Psoas muscle (tissue), 8 donors: ENCODE data around the gene TRIM41. TPM values are rescaled to one million over a fixed set of nuclear protein-coding genes. Genes with fewer than 3 reads are reported as not detected.
"Not testable (repeated sequence)": the region's sequence is repeated elsewhere in the genome, so short reads cannot be mapped to it uniquely, and the experiment has no call there.

Experiments
- ATAC-seq, 4 donors: fragments of 200-7000 bp; cut with Tn5 transposase; one replicate each; pipeline ENCODE4 v1.9.1; 2020; ENCODE audit warnings: moderate library complexity in 3 of 4, mild to moderate bottlenecking in 2 of 4
- DNase-seq, 2 donors: peaks; one replicate each; pipeline ENCODE4 v3.0.0-alpha.2; 2020
- H3K27ac ChIP-seq: fragments of 200-600 bp; one replicate; pipeline ENCODE4 v1.8.0; 2022
- H3K27me3 ChIP-seq, 3 donors: fragments of 200-600 bp in 1 of 3; one replicate each; pipeline versions ENCODE4 v1.6.1 to v1.8.0; 2013 to 2022; ENCODE audit warnings: low read length in 2 of 3, mild to moderate bottlenecking in 2 of 3, moderate library complexity in 1 of 3; ENCODE audit not compliant: insufficient read depth in 3 of 3
- H3K36me3 ChIP-seq, 2 donors: fragments of 200-600 bp in 1 of 2; one replicate each; pipeline versions ENCODE4 v1.6.1 to v1.8.0; 2013 to 2022; ENCODE audit warnings: low read depth in 1 of 2, mild to moderate bottlenecking in 1 of 2, moderate library complexity in 1 of 2; ENCODE audit not compliant: insufficient read depth in 1 of 2
- H3K4me1 ChIP-seq: fragments of 200-600 bp; one replicate; pipeline ENCODE4 v1.8.0; 2022
- H3K4me3 ChIP-seq: fragments of 200-600 bp; one replicate; pipeline ENCODE4 v1.8.0; 2022; ENCODE audit warnings: mild to moderate bottlenecking
- H3K9me3 ChIP-seq: fragments of 200-600 bp; one replicate; pipeline ENCODE4 v1.8.0; 2022
- WGBS, 3 donors: extraction: QIAGEN DNeasy Blood & Tissue Kit; methylation state at CpG; one replicate each; pipeline versions ENCODE4 v1.1.6 to v1.1.7; 2013; 5-methylcytosine and 5-hydroxymethylcytosine counted together
- intact Hi-C, 2 donors: fragments of 100-400 bp; cut with DNase I; formaldehyde crosslinking; loops; one replicate each; pipeline versions ENCODE4 v1.11.0 to v1.14.2; 2022
- polyA plus RNA-seq, 3 donors: library from polyadenylated mRNA; stranded (reverse); fragments of 200-250 nt; gene quantifications; one replicate each; pipeline ENCODE4 v1.2.3, GENCODE V29; 2013
- total RNA-seq, 4 donors: library from RNA; stranded (reverse); fragmentation: NEBNext Ultra II Directional in 2 of 4; extraction: Animal tissue kit (Norgen Biotek cat#: 25700) in 2 of 4; gene quantifications; one replicate each; pipeline versions ENCODE4 v1.2.1 to v1.2.4, GENCODE V29; 2021 to 2023
- TF ChIP-seq, protein P1 (sequence below): fragments of 200-600 bp; IDR thresholded peaks from one replicate; pipeline ENCODE4 v1.8.0; 2022; ENCODE audit warnings: antibody characterized with exemption
- donor health status: healthy with polysubstance abuse.
- donor health status: DM: no; HTN: no; CAD: no; lungs with moderate emphysema.
- donor health status: Bipolar disorder and iron deficiency.
- donor health status: healthy.
- donor health status: DM: yes; HTN: yes; CAD: no.
- donor health status: DM: no; HTN: no; CAD: no.
- donor health status: DM: no; HTN: no; CAD: no.
- donor health status: DM: yes; HTN: yes; CAD: no.

The TRIM41 gene
- total and polyA plus RNA-seq, 7 donors: 12.5 to 44.0 (median 30.3) TPM

DNA sequence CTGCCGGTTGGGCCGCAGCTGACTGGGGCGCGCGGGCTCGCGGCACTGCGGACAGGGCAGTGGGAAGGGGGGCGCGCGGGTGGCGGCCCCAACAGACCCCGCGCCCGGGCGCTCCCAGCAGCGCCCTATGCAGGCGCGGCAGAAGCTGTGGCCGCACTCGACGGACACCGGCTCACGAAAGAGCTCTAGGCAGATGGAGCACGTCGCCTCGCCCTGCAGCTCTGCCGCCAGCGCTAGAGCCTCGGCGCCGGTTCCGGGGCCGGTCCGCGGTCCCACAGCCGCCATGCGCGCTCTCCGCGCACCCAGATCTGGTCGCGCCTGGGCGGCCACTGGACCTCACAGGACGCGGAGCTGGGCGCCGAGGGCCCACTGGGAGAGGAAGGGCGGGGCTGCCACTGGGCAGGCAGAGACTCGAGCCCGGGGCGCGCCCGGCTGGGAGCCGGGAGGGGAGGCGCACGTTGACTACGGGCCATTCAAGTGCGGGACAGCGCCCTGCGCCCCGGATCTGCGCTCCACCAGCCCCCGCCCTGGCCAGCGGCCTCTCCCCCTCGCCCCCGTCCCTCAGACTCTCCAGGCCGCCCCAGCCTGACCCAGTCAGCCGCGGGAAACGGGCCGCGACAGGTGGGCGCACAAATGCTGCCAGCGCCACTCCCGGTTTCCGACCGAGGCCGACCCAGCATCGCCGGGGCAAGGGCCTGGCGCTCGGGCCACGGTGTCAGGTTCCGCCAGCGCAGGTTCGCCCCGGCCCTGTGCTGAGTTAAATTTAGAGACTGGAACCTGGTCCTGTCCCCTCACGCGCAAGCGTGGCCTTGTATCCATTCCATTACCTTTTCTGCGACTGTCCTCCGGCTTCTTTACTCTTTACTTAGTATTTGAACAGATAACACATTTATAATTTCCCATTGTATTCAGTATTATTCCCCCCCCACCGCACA lies 18.0 kb upstream of the TRIM41 start, which contains the start of gene TRIM7:
Gene TRIM7, minus strand, starts transcription at position 371 of the 935 bp plus-strand sequence. Its CDS starts 86 bp downstream, at position 285.
- Histone ChIP-seq H3K9me3 (no peaks in the 10 kb centered on the region), H3K4me1 (peaks cover 21% of the 10 kb centered on the region), H3K36me3 (peaks cover 0 to 12% of the 10 kb centered on the region in 2 donors), H3K27me3 (no peaks in the 10 kb centered on the region), H3K4me3 (peak within 1 kb of the TSS; percentile 76), H3K27ac (peak within 1 kb of the TSS; percentile 93)
- ATAC-seq (peak; percentile 69 to 78 (median 77)), DNase-seq (peak; percentile 79 to 93)
- TF ChIP-seq, protein P1, sequence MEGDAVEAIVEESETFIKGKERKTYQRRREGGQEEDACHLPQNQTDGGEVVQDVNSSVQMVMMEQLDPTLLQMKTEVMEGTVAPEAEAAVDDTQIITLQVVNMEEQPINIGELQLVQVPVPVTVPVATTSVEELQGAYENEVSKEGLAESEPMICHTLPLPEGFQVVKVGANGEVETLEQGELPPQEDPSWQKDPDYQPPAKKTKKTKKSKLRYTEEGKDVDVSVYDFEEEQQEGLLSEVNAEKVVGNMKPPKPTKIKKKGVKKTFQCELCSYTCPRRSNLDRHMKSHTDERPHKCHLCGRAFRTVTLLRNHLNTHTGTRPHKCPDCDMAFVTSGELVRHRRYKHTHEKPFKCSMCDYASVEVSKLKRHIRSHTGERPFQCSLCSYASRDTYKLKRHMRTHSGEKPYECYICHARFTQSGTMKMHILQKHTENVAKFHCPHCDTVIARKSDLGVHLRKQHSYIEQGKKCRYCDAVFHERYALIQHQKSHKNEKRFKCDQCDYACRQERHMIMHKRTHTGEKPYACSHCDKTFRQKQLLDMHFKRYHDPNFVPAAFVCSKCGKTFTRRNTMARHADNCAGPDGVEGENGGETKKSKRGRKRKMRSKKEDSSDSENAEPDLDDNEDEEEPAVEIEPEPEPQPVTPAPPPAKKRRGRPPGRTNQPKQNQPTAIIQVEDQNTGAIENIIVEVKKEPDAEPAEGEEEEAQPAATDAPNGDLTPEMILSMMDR: no peak
- intact Hi-C loops: loop anchor here in 1 of 2 donors (1.0 kb wide), 1 partner anchor 41 kb away; no protein-coding TSS in a partner anchor
- 1% methylated on average over 37 to 94 of the region's 94 CpGs for WGBS, 3 donors

DNA sequence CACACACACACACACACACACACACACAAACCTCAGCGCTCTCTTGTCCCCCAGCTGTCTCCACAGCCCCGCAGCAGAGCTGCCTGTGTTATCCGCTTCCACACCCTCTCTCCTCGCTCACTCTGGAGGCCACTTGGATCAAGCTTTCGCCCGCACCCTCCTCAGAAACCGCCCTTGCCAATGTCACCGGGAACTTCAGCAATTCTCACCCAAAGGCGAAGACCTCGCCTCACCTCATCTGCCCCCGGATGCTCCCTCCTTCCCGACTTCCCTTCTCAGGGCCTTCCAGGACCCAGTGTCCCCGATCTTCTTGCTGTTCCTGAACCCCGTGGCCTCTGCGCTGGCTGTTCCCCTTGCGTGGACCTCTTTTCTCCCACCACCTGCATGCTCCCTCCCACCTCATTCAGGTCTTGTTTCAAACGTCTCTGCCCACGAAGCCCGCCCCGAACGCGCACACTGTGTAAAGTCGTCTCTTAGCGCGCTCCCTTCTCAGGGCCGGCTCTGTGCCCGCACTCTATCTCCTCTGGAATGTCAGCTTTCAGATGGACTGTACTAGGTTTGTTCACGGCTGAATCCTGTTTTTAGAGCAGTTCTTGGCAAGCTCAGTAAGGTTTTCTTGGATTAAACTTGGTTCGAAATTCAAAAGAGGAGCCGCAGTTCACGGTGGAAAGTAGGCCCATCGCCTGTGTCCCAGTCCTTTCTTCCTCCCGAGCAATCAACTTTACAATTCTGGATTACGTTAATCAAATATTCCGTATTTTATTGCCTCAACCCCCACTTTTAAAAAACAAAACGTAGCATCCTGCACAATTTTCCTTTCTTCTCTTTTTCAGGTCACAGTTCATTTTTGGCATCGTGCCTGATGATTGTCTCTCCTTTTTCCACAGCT lies 17.1 kb upstream of the TRIM41 start:
- Histone ChIP-seq H3K27me3 (no peaks in the 10 kb centered on the region), H3K4me1 (peaks cover 23% of the 10 kb centered on the region), H3K36me3 (peaks cover 0 to 10% of the 10 kb centered on the region in 2 donors), H3K4me3 (peak overlapping the region; percentile 76), H3K9me3 (no peaks in the 10 kb centered on the region), H3K27ac (peak overlapping the region; percentile 93)
- intact Hi-C loops: loop anchor here (1.0 to 2.0 kb wide), 4 partner anchors 16 to 40 kb away; partner anchors contain the start of gene TRIM41 (in 1 of the 2)
- ATAC-seq (peak; percentile 7 to 18 (median 10)), DNase-seq (no peak)
- TF ChIP-seq, protein P1: no peak
- 9 to 13% (median 11%) methylated on average over 37 of the region's 37 CpGs for WGBS, 3 donors

DNA sequence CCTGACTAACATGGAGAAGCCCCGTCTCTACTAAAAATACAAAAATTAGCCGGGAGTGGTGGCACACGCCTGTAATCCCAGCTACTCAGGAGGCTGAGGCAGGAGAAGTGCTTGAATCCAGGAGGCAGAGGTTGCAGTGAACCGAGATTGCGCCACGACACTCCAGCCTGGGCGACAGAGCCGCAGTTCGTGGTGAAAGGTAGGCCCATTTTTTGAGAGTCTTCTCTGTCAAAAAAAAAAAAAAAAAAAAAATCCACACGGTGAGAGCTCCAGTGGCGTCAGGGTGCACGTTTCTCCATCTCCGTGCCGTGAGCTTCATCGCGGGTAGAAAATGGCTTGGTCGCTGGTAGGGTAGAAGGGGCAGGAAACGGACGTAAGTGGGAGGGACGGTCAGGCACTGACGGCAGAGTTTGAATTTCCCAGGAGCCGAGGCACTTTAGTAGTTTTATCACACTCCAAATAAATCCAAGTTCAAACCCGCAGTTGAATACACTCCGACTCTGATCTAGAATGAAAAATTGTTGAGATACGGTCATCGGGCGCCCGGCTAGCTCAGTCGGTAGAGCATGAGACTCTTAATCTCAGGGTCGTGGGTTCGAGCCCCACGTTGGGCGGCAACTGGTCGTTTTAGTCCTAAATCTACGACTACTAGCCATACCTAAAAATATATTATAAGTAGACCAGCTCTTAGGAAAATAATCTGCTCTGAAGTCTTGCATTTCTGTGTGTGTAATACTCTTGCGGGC lies 15.7 kb upstream of the TRIM41 start:
- WGBS, 3 donors: 1 to 6% (median 3%) methylated on average over 36 of the region's 36 CpGs
- intact Hi-C loops: loop anchor here (1.0 to 2.0 kb wide), 2 partner anchors 12 to 15 kb away; partner anchors contain the start of gene TRIM41 (in 1 of the 2)
- Histone ChIP-seq H3K4me3 (peak overlapping the region; percentile 76), H3K27ac (peak overlapping the region; percentile 93), H3K4me1 (peaks cover 34% of the 10 kb centered on the region), H3K9me3 (no peaks in the 10 kb centered on the region), H3K36me3 (no peaks in the 10 kb centered on the region), H3K27me3 (no peaks in the 10 kb centered on the region)
- peak; percentile 74 to 80 for DNase-seq
- peak; percentile 16 to 53 (median 20) for ATAC-seq
- TF ChIP-seq, protein P1: no peak

DNA sequence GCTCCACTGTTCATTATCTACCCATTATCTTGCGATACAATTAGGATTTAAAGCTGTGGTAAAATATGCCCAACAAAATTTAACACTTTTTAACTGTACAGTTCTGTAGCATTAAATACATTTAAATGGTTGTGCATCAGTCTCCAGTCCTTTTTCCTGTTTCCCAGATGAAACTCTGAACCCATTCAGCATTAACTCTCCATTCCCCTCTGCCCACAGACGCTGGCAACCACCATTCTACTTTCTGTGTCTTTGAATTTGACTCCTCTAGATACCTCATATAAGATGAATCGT lies 15.2 kb upstream of the TRIM41 start:
- TF ChIP-seq, protein P1: no peak

DNA sequence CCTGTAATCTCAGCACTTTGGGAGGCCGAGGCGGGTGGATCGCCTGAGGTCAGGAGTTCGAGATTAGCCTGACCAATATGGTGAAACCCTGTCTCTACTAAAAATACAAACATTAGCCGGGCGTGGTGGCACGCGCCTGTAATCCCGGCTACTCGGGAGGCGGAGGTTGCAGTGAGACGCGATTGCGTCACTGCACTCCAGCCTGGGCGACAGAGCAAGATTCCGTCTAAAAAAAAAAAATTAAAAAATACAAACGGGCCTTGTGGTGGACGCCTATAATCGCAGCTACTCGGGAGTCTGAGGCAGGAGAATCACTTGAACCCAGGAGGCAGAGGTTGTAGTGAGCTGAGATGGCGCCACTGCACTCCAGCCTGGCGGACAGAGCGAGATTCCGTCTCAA lies 14.1 kb upstream of the TRIM41 start:
- H3K27ac ChIP-seq, H3K9me3 ChIP-seq, intact Hi-C loops, H3K27me3 ChIP-seq, H3K36me3 ChIP-seq, ATAC-seq, H3K4me3 ChIP-seq, DNase-seq: not testable (repeated sequence)
- peaks cover 34% of the 10 kb centered on the region for H3K4me1 ChIP-seq
- 83 to 90% (median 88%) methylated on average over 23 to 24 of the region's 24 CpGs for WGBS, 3 donors

More for the DNA sequence above, 15.2 kb upstream of the TRIM41 start:
- Histone ChIP-seq H3K27me3 (no peaks in the 10 kb centered on the region), H3K27ac (peak overlapping the region; percentile 93), H3K9me3 (no peaks in the 10 kb centered on the region), H3K4me1 (peaks cover 34% of the 10 kb centered on the region), H3K4me3 (peak overlapping the region; percentile 76), H3K36me3 (no peaks in the 10 kb centered on the region)
- DNase-seq (no peak), ATAC-seq (no peak)
- 49 to 65% (median 55%) methylated on average over 3 of the region's 3 CpGs for WGBS, 3 donors
- intact Hi-C loops: loop anchor here (1.0 to 2.0 kb wide), 2 partner anchors 11 to 15 kb away; partner anchors contain the start of gene TRIM41 (in 1 of the 2)

DNA sequence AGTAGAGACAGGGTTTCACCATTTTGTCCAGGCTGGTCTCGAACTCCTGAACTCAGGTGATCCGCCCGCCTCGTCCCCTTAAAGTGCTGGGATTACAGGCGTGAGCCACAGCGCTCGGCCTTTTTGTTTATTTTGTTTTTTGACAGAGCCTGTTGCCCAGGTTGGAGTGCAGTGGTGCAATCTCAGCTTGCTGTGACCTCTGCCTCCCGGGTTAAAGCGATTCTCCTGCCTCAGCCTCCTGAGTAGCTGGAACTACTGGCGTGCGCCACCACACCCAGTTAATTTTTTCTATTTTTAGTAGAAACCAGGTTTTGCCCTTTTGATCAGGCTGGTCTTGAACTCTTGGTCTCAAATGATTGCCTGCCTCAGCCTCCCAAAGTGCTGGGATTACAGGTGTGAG lies 12.9 kb upstream of the TRIM41 start:
- Histone ChIP-seq H3K27ac (peak overlapping the region; percentile 30), H3K4me1 (peaks cover 34% of the 10 kb centered on the region)
- H3K4me3 ChIP-seq, DNase-seq, H3K9me3 ChIP-seq, intact Hi-C loops, H3K27me3 ChIP-seq, H3K36me3 ChIP-seq, ATAC-seq: not testable (repeated sequence)
- 81 to 83% (median 82%) methylated on average over 11 of the region's 11 CpGs for WGBS, 3 donors
